LHCN-M2 (cell line): ENCODE results near the gene STK24. TPM values are rescaled to one million over a fixed set of nuclear protein-coding genes. Genes with fewer than 3 reads are reported as not detected.

Experiments used
- DNase-seq: peaks from one replicate; pipeline ENCODE4 v3.0.0-alpha.2; 2012; ENCODE audit warnings: low read depth
- total RNA-seq: library from RNA; depleted of rRNA; stranded (reverse); fragments of >200 nt; gene quantifications from 2 replicates; pipeline ENCODE4 v1.2.3, GENCODE V29; 2014

Gene STK24
- total RNA-seq, 1 experiment from 2014 or later: 48.6 TPM

- DNase-seq: no peak
Observed at GRCh38 chr13:98534821-98535220, 42.1 kb downstream of the STK24 start.

- no peak for DNase-seq
Observed at GRCh38 chr13:98533912-98534311, 43.0 kb downstream of the STK24 start.

- DNase-seq: no peak
Observed at GRCh38 chr13:98532254-98532653, 44.7 kb downstream of the STK24 start.

GRCh38 chr13:98530217-98530616 is 46.7 kb downstream of the STK24 start:
- no peak for DNase-seq

GRCh38 chr13:98529171-98529570 is 47.7 kb downstream of the STK24 start:
- no peak for DNase-seq

GRCh38 chr13:98528663-98529064 is 48.2 kb downstream of the STK24 start:
- no peak for DNase-seq

GRCh38 chr13:98527526-98527925 is 49.4 kb downstream of the STK24 start:
- no peak for DNase-seq

GRCh38 chr13:98526182-98526512 is 50.8 kb downstream of the STK24 start:
- no peak for DNase-seq

- no peak for DNase-seq
Observed at GRCh38 chr13:98525456-98526181, 51.3 kb downstream of the STK24 start.

- no peak for DNase-seq
Observed at GRCh38 chr13:98524793-98525192, 52.1 kb downstream of the STK24 start.

GRCh38 chr13:98524391-98524790 is 52.5 kb downstream of the STK24 start:
- no peak for DNase-seq

GRCh38 chr13:98523455-98524102 is 53.3 kb downstream of the STK24 start:
- DNase-seq: no peak

GRCh38 chr13:98522371-98522770 is 54.5 kb downstream of the STK24 start:
- DNase-seq: no peak

GRCh38 chr13:98521461-98522247 is 55.3 kb downstream of the STK24 start:
- no peak for DNase-seq

GRCh38 chr13:98520674-98521449 is 56.0 kb downstream of the STK24 start:
- no peak for DNase-seq

- no peak for DNase-seq
Observed at GRCh38 chr13:98519976-98520375, 56.9 kb downstream of the STK24 start.

GRCh38 chr13:98517576-98518310 is 59.2 kb downstream of the STK24 start:
- DNase-seq: no peak

- DNase-seq: no peak
Observed at GRCh38 chr13:98515818-98516465, 61.0 kb downstream of the STK24 start.

GRCh38 chr13:98514288-98514687 is 62.6 kb downstream of the STK24 start:
- DNase-seq: no peak

- no peak for DNase-seq
Observed at GRCh38 chr13:98513837-98514236, 63.1 kb downstream of the STK24 start.
